Measurements from ENCODE around the gene MOV10. TPM values are rescaled to one million over a fixed set of nuclear protein-coding genes. Genes with fewer than 3 reads are reported as not detected.

MOV10 gene
- polyA plus RNA-seq, 1 of the 3 experiments (the other 2 are of a cell fraction), result 87.4 TPM

- H3K4me3 ChIP-seq (ENCODE audit: low read depth in 2 of 2, low read length in 1 of 2), result no peak overlapping the region
Observed at GRCh38 chr1:112636597-112637253, 37.7 kb upstream of the MOV10 start.

GRCh38 chr1:112637254-112638109 is 37.0 kb upstream of the MOV10 start:
- peaks cover 37% of the 10 kb centered on the region for H3F3A ChIP-seq (replicated peaks; ENCODE audit: insufficient read depth)
- H4K20me1 ChIP-seq (ENCODE audit: insufficient read depth), result peaks cover 78% of the 10 kb centered on the region
- WGBS (ENCODE audit: low lambda C conversion rate), result 59% methylated on average over 4 of the region's 4 CpGs
- H3K9me3 ChIP-seq, result no peaks in the 10 kb centered on the region
- no peak overlapping the region for H2AFZ ChIP-seq (ENCODE audit: low read depth)
- POLR2A ChIA-PET, result interaction anchor here (0.6 to 1.1 kb wide), 2 partner anchors 28 to 38 kb away, joined by 3 read pairs; no protein-coding TSS in a partner anchor
- H3K27me3 ChIP-seq (ENCODE audit: insufficient read depth), result no peaks in the 10 kb centered on the region
- peaks cover 2 to 14% of the 10 kb centered on the region in 2 experiments; a peak in 3 of 4 replicates for H3K4me1 ChIP-seq (ENCODE audit: control insufficient read depth in 1 of 2, insufficient read depth in 2 of 2, low read depth in 1 of 2, low read length in 1 of 2)
- no peaks in the 10 kb centered on the region for H3K9me2 ChIP-seq
- H3K27ac ChIP-seq (ENCODE audit: low read depth in 2 of 2, low read length in 1 of 2), result peak overlapping the region in 1 of 2 experiments; percentile 66; a peak in 3 of 4 replicates
- no peak overlapping the region for H3K9ac ChIP-seq
- no peak for DNase-seq
- CTCF ChIA-PET, result interaction anchor here (0.8 to 1.1 kb wide), 4 partner anchors 10 to 78 kb away, joined by 3 to 4 read pairs (median 3); no protein-coding TSS in a partner anchor
- TF ChIP-seq RAD21 (IDR thresholded peaks at IDR 0.05; ENCODE audit: low read length) (no peak), FOXM1 (IDR thresholded peaks at IDR 0.05; ENCODE audit: low read depth) (no peak), USF2 (IDR thresholded peaks at IDR 0.05; ENCODE audit: borderline replicate concordance, low read depth, low read length) (no peak), GATA2 (CRISPR knock-in tag; IDR thresholded peaks at IDR 0.05) (no peak), CTCF (IDR thresholded peaks at IDR 0.05) (no peak), EZH2phosphoT487 (IDR thresholded peaks at IDR 0.05; ENCODE audit: borderline replicate concordance, low read depth) (no peak), TAF1 (IDR thresholded peaks at IDR 0.05; ENCODE audit: borderline replicate concordance, low read depth, low read length) (no peak), SMC3 (IDR thresholded peaks at IDR 0.05; ENCODE audit: low read depth, low read length) (no peak), RCOR1 (IDR thresholded peaks at IDR 0.05; ENCODE audit: low read length) (no peak), FOSL2 (IDR thresholded peaks at IDR 0.05; ENCODE audit: borderline replicate concordance, low read depth) (no peak), POLR2AphosphoS5 (IDR thresholded peaks at IDR 0.05; ENCODE audit: low read depth, low read length) (no peak), YY1 (IDR thresholded peaks at IDR 0.05; ENCODE audit: low read depth) (no peak), NRF1 (IDR thresholded peaks at IDR 0.05; ENCODE audit: low read depth, low read length) (no peak), ELF1 (IDR thresholded peaks at IDR 0.05) (no peak), FOXJ3 (CRISPR knock-in tag; IDR thresholded peaks at IDR 0.05) (no peak), RXRA (IDR thresholded peaks at IDR 0.05; ENCODE audit: borderline replicate concordance, low read depth) (no peak)
- TF ChIP-seq, protein P1, sequence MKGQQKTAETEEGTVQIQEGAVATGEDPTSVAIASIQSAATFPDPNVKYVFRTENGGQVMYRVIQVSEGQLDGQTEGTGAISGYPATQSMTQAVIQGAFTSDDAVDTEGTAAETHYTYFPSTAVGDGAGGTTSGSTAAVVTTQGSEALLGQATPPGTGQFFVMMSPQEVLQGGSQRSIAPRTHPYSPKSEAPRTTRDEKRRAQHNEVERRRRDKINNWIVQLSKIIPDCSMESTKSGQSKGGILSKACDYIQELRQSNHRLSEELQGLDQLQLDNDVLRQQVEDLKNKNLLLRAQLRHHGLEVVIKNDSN (IDR thresholded peaks at IDR 0.05; ENCODE audit: borderline replicate concordance, low read depth), result no peak
- peaks cover 2 to 3% of the 10 kb centered on the region in 2 experiments for H3K36me3 ChIP-seq (replicated peaks in 1 of 2; ENCODE audit: control insufficient read depth in 1 of 2, insufficient read depth in 2 of 2, low read length in 1 of 2)
- no peak overlapping the region for H3K4me3 ChIP-seq (ENCODE audit: low read depth in 2 of 2, low read length in 1 of 2)
- peaks cover 93% of the 10 kb centered on the region for H3K79me2 ChIP-seq (ENCODE audit: insufficient read depth)
- peak overlapping the region; percentile 35; the same call in 1 of the 2 replicates for H3K4me2 ChIP-seq

More at GRCh38 chr1:112636597-112637253, 37.7 kb upstream of the MOV10 start:
- Histone ChIP-seq H3K4me2 (peak overlapping the region; percentile 35; the same call in 1 of the 2 replicates), H3K4me1 (ENCODE audit: control insufficient read depth in 1 of 2, insufficient read depth in 2 of 2, low read depth in 1 of 2, low read length in 1 of 2) (peaks cover 2 to 14% of the 10 kb centered on the region in 2 experiments; a peak in 3 of 4 replicates), H3F3A (replicated peaks; ENCODE audit: insufficient read depth) (peaks cover 36% of the 10 kb centered on the region), H3K36me3 (replicated peaks in 1 of 2; ENCODE audit: control insufficient read depth in 1 of 2, insufficient read depth in 2 of 2, low read length in 1 of 2) (peaks cover 2 to 8% of the 10 kb centered on the region in 2 experiments), H2AFZ (ENCODE audit: low read depth) (no peak overlapping the region), H3K27ac (ENCODE audit: low read depth in 2 of 2, low read length in 1 of 2) (peak overlapping the region; percentile 39 to 66; a peak in 3 of 4 replicates), H3K79me2 (ENCODE audit: insufficient read depth) (peaks cover 93% of the 10 kb centered on the region), H3K27me3 (ENCODE audit: insufficient read depth) (no peaks in the 10 kb centered on the region), H4K20me1 (ENCODE audit: insufficient read depth) (peaks cover 78% of the 10 kb centered on the region), H3K9me2 (no peaks in the 10 kb centered on the region), H3K9me3 (no peaks in the 10 kb centered on the region), H3K9ac (peak overlapping the region; percentile 21; the same call in 1 of the 2 replicates)
- CTCF ChIA-PET, result interaction anchor here (0.8 to 1.1 kb wide), 4 partner anchors 11 to 79 kb away, joined by 3 to 4 read pairs (median 3); no protein-coding TSS in a partner anchor
- DNase-seq, result no peak
- TF ChIP-seq, protein P2, sequence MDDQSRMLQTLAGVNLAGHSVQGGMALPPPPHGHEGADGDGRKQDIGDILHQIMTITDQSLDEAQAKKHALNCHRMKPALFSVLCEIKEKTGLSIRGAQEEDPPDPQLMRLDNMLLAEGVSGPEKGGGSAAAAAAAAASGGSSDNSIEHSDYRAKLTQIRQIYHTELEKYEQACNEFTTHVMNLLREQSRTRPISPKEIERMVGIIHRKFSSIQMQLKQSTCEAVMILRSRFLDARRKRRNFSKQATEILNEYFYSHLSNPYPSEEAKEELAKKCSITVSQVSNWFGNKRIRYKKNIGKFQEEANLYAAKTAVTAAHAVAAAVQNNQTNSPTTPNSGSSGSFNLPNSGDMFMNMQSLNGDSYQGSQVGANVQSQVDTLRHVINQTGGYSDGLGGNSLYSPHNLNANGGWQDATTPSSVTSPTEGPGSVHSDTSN (IDR thresholded peaks at IDR 0.05), result peak; percentile 58
- TF ChIP-seq YY1 (IDR thresholded peaks at IDR 0.05; ENCODE audit: low read depth) (no peak), TCF12 (IDR thresholded peaks at IDR 0.05) (no peak), EP300 (IDR thresholded peaks at IDR 0.05; ENCODE audit: borderline replicate concordance in 1 of 2, low read depth in 1 of 2, low read length in 1 of 2) (no peak), MEF2A (IDR thresholded peaks at IDR 0.05; ENCODE audit: borderline replicate concordance, low read depth) (no peak)
- POLR2A ChIA-PET, result no interaction called here
